ENCODE data around the gene NR2F6.
A peak's percentile ranks its signal among the peaks of the same experiment; 100 is the strongest.
"Not testable (repeated sequence)": the region's sequence is repeated elsewhere in the genome, so short reads cannot be mapped to it uniquely, and the experiment has no call there.

Gene NR2F6

DNA sequence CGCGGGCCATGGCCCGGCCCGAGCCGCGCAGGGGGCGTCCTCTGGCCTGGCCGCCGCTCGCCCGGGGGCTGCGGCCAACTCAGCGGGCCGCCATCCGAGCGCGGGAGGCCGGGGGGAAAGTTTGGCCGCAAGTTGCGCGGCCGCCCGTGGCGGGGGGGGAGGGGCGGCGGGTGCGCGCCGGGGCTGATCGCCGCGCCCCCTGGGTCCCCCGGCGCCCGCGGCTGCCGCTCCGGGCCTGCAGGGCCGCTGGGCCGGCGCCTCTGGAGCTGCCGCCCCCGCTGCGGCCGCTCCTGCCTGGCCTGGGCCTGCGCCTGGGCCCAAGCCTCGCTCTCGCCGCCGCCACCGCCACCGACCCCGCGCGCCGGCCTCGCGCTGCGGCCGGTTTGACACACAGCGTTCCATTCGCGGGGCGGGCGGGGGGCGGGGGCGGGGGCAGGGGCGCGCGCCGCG is at the start of gene NR2F6:
TSS of gene NR2F6 (minus strand) at position 385 of the 450 bp plus-strand sequence. CDS start 699 bp downstream, outside the sequence.
- no peak for FAIRE-seq

GRCh38 chr19:17294051-17294891 is 48.6 kb upstream of the NR2F6 start:
- no peak for FAIRE-seq

DNA sequence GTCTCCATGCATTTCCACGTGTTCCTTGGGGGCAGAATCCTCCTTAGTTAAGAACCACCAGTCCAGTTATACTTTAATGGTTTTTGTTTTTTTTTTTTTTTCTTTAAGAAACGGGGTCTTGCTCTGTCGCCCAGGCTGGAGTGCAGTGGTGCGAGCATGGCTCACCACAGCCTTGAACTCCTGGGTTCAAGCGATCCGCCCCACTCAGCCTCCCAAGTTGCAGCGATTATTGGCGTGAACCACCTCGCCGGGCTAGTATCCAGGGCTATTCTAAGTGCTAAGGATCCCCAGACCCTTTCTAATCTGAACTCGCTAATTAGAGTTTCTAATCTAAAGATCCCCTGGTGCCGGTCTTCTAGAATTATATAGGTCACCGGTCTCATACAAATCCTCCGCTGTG is 47.9 kb upstream of the NR2F6 start:
- no peak for FAIRE-seq

DNA sequence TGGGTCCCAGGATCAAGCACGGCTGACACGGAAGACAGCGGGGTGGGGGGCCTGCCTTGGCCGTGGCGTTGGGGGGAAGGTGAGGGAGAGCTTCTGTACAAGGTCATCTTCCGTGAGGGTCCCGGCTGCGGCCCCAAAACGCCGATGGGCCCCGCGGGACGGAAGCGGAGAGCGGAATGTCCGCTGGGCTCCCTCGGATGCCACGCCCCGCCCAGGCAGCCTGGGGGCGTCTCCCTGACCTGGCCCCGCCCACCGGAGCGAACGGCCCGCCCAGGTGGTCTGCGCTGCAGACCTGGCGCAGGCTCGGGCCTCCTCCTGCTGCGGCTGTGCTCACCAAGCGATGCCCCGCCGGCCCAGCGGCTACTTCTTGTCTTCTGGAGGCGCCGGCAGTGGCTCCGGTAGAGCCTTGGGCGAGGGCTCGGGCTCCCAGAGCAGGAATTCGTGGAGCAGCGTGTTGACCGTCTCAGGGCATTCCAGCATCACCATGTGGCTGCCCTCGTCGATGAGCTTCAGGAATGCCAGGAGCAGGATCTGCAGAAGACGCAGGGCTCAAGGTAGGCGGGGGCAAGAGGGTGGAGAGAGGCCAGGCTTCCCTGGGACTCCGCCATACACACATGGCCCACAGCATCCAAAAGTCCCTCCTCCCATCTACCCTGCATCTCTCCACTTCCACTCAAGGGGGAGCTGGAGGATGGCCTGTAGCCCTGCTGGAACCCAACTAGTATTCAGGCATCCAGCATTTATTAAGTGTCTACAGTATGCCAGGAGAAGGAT is 46.8 kb upstream of the NR2F6 start:
- FAIRE-seq: peak; percentile 95

DNA sequence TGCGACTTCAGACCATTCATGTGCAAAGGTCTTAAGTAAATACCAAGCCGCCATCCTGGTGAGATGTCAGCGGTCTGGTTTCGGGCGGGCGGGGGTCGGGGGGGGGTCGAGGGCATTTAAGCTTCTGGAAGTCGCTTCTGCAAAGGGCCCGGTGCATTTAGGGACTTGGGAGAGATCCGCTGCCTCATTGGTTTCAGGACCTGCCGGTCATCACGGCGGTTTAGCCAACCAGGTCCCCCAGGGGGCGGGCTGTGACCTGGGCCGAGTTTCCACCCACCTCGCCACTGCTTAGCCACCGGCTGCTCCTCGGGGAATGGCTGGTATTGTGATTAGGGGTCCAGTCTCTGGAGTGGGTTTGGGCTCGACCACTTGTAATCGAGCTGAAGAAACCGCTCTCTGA is 43.8 kb upstream of the NR2F6 start:
- no peak for FAIRE-seq

DNA sequence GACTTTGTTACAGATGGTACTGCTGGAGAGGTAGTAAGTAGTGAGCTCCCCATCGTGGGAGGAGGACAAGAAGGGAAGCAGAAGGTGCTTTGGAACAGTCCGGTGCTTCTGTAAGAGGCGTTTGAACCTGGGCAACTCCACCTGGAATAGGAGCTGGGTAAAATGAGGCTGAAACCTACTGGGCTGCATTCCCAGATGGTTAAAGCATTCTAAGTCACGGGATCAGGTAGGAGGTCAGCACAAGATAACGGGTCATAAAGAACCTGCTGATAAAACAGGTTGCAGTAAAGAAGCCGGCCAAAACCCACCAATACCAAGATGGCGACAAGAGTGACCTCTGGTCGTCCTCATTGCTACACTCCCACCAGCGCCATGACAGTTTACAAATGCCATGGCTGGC is 41.0 kb upstream of the NR2F6 start:
- no peak for FAIRE-seq

- FAIRE-seq: no peak
Measured at GRCh38 chr19:17286263-17286662, 40.5 kb upstream of the NR2F6 start.

DNA sequence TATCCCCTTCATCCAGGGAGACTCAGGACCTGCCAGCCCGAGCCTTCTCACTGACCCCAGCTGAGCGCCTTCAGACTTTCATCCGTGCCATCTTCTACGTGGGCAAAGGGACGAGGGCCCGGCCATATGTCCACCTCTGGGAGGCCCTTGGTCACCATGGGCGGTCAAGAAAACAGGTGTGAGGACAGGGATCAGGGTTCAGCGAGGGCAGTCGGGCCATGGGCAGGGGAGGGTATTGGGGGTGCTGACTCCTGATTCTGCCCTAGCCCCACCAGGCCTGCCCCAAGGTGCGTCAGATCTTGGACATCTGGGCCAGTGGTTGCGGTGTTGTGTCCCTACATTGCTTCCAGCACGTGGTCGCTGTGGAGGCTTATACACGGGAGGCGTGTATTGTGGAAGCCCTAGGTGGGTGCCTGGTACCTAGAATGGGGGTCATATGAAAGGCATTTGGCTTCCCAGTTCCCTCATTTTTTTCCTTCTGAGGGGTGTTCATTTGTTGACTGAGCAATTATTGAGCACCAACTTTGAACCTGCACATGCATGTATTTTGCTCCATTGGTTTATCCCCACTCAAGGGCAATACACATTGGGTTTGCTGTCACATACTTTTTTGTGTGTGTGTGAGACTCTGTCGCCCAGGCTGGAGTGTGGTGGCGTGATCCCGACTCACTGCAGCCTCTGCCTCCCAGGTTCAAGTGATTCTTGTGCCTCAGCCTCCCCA is 39.9 kb upstream of the NR2F6 start:
- no peak for FAIRE-seq

DNA sequence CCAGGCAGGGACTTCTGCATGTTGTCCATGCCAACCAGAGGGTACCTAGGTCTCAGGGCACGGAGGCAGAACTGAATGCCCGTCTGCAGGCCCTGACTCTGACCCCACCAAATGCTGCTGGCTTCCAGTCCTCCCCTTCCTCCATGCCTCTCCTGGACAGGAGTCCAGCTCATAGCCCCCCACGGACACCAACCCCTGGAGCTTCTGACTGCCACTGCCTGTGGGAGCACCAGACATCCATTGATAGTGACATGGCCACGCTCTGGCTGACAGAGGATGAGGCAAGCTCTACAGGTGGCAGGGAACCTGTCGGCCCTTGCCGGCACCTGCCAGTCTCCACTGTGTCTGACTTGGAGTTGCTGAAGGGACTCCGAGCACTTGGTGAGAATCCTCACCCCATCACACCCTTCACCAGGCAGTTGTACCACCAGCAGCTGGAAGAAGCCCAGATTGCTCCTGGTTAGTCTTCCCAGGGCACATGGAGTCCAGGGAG is 37.8 kb upstream of the NR2F6 start:
- no peak for FAIRE-seq

DNA sequence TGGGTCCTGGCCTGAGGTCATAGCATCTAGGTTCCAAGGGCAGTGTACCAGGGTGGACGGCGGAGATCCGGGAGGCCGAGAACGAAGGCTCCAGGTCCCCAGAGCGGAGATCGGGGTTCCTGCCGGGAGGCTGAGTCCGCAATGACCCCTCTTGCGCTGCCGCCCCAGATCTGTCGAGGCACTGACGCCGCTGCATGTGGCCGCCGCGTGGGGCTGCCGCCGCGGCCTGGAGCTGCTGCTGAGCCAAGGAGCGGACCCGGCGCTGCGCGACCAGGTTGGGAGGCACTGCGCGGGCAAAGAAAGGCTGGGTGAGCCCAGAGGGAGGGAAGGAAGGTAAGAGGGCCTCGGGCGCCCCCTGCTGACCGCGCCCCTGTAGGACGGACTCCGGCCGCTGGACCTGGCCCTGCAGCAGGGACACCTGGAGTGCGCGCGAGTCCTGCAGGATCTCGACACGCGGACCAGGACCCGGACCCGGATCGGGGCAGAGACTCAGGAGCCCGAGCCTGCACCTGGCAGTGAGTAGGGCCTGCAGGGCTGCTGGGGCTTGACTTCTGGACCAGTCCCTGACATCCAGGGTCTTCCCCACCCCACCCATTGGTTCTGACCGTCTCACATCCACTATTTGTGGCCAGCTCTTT is 36.9 kb upstream of the NR2F6 start:
- no peak for FAIRE-seq

DNA sequence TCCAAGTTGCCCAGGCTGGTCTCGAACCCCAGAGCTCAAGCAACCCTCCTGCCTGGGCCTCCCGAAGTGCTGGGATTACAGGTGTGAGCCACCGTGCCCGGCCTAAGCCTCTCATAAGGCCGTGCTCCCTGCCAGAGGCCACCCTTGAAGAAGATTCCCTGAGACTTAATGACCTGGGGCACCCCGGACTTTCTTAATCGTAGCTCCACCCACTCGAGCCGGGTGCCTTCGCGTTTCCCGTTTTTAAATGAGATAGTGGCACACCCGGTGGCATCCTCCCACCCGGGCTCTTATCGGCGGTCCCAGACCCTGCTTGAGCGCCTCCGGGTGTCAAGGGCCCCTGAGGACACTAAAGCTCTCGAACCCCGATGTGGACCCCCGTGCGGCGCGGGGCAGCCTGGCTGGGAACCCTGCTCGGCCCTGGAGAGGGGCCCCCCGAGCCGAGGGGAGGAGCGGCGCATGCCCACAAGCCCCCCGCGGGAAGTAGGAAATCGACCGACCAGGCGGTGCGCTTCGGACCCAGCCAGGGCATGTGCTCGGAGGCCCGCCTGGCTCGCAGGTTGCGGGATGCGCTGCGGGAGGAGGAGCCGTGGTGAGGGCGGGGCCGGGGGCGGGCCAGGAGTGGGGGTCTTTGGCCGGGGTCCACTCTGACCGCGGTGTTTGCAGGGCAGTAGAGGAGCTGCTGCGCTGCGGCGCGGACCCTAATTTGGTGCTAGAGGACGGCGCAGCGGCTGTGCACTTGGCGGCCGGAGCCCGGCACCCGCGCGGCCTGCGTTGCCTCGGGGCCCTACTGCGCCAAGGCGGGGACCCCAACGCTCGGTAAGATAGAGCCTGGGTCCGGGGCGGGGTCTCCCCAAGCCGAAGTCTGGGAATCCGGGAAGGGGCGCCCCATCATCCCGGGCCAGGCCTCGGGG is 35.9 kb upstream of the NR2F6 start, which contains the start of gene ANKLE1:
TSS of gene ANKLE1 (plus strand) at position 511 of the 914 bp plus-strand sequence. CDS start at position 531, 20 bp downstream.
- no peak for FAIRE-seq

GRCh38 chr19:17279436-17279835 is 33.7 kb upstream of the NR2F6 start:
- no peak for FAIRE-seq

GRCh38 chr19:17275441-17276175 is 29.9 kb upstream of the NR2F6 start:
- FAIRE-seq: no peak

DNA sequence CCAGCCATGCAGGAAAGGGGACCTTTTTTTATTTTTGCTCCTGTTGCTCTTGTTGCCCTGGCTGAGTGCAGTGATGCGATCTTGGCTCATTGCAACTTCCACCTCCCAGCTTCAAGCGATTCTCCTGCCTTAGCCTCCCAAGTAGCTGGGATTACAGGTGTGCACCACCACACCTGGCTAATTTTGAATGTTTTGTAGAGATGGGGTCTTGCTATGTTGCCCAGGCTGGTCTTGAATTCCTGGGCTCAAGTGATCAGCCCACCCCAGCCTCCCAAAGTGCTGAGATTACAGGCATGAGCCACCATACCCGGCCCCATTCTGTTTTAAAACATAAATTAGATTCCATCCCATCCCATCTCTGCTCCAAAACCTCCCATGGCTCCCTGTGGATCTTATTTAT is 29.2 kb upstream of the NR2F6 start:
- not testable (repeated sequence) for FAIRE-seq

- FAIRE-seq: no peak
Measured at GRCh38 chr19:17268754-17269153, 23.0 kb upstream of the NR2F6 start.

DNA sequence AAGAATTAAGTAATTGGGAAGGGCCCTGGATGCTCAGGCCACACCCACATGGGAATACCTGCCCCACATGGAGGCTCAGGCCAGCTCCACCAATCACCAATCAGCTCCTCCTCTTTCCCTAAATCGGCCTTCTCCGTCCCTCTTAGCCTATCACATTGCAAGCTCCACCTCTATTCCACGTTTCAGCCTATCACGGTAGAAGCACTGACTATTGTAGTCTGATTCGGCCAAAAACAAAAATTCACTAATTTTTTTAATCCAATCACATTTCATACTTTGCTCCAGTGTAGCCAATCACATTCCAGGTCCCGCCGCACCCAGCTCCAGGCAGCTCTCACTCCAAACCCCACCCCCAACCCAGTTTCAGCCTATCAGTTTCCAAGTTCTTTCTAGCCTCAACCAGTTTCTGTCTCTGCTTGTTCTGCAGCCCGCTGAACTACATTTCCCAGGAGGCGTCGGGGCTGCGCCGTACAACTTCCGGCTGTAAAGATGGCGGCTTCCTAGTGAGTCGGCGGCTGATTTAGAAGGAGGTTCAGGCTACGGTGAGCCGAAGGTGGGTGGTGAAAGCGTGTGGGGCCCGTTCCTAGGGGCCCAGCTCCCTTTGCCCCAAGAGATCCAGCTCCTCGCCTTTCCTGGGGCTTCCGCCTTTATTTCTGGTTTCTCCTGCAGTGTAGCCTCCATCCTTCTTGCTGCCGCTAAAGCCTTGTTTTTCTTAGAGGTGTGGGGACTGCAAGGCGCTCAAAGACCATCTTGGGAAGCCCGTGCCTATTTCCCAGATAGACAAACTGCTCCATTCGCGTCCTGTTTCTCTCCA is 21.5 kb upstream of the NR2F6 start, which contains the start of gene BABAM1:
TSS of gene BABAM1 (plus strand) at position 469 of the 814 bp plus-strand sequence. CDS start 1,364 bp downstream, outside the sequence.
- FAIRE-seq: peak; percentile 100

- FAIRE-seq: no peak
Measured at GRCh38 chr19:17266589-17266974, 20.9 kb upstream of the NR2F6 start.

DNA sequence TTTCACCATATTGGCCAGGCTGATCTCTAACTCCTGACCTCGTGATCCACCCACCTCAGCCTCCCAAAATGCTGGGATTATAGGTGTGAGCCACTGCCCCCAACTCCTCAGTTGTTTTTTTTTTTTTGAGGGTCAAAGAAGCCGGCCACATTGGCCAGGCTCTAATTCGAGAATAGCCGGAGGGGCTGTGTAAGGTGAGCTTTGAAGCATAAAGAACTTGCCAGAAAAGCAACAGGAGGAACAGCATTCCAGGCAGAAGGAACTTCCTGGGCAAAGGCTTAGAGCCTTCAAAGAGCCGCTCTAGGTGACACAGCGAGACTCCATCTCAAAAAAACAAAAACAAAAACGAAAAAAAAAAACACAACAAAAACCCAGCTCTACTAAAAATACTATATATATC is 20.3 kb upstream of the NR2F6 start:
- FAIRE-seq: no peak

DNA sequence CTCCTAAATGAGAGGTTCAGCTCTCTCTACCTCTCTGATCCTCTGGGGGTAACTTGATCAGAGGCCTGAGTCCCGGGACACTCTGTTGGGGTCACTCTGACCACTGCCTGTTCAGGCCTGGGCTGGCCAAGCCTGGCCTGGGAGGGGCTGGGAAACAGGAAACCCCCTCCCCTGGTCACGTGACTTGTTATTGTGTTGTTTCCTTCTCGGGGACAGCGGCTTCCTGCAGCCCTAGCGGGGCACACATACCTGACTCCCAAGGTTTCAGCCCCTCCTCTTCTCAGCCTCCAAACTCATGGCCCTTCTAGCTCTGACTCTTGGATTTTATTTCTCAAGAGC is 18.9 kb upstream of the NR2F6 start, which contains the start of gene USHBP1:
TSS of gene USHBP1 (minus strand) at position 105 of the 339 bp plus-strand sequence. CDS start 446 bp downstream, outside the sequence.
- FAIRE-seq: no peak

All from A204.1 (cell line).